T-helper 17 cell (primary cell): ENCODE data around the gene DNAAF1. TPM values are rescaled to one million over a fixed set of nuclear protein-coding genes. Genes with fewer than 3 reads are reported as not detected.

Source experiments
- ATAC-seq: fragments of 150-1000 bp; cut with Tn5 transposase; 2 replicates; pipeline ENCODE4 v1.10.0; 2021; ENCODE audit warnings: mild to moderate bottlenecking, moderate library complexity
- DNase-seq, 3 donors: peaks; one replicate each; pipeline versions ENCODE4 v3.0.0 to v3.0.0-alpha.2; 2020 to 2021
- H3K9me3 ChIP-seq: one replicate; pipeline ENCODE4 v1.7.0; 2013; ENCODE audit warnings: low read length, mild to moderate bottlenecking; ENCODE audit not compliant: control insufficient read depth, poor library complexity, severe bottlenecking
- H3K27ac Mint-ChIP-seq: one replicate; pipeline ENCODE4 v1.8.0; 2022; ENCODE audit warnings: mild to moderate bottlenecking, moderate library complexity, mixed read lengths
- H3K27me3 Mint-ChIP-seq: one replicate; pipeline ENCODE4 v1.8.0; 2022; ENCODE audit warnings: mixed read lengths
- H3K36me3 Mint-ChIP-seq: one replicate; pipeline ENCODE4 v1.8.0; 2022; ENCODE audit warnings: low read depth, mixed read lengths
- H3K4me1 Mint-ChIP-seq: one replicate; pipeline ENCODE4 v1.8.0; 2022; ENCODE audit warnings: mild to moderate bottlenecking, mixed read lengths
- H3K4me3 Mint-ChIP-seq: one replicate; pipeline ENCODE4 v1.8.0; 2022; ENCODE audit warnings: mild to moderate bottlenecking, moderate library complexity, mixed read lengths
- total RNA-seq, 4 donors: library from RNA in 2 of 4; stranded (reverse) in 2 of 4; gene quantifications; one replicate each; pipeline ENCODE4 v1.2.3 and lab custom pipeline; 2022 to 2026

Gene DNAAF1
- total RNA-seq, 2 donors from 2014 or later: not detected

DNA sequence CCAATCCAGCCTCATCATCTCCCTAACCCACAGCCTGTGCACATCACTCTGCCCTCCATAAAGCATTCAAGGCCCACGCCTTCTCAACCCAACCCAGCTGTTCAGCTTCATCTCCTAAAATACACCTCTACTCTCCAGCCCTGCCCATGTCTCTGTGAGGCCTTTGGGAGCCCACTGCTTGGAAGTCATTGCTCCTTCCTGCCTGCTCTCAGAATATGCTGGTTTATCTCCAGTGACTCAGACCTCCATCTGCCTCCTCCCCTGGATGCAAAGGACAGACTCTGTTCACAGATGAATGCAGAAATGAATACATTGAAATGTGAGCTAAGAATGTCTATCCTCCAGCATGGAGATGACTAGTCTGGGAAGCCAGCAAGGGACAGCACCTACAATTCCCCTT is 75.7 kb downstream of the DNAAF1 start:
- no peak for ATAC-seq
- Mint-ChIP-seq H3K27me3 (peaks cover 56% of the 10 kb centered on the region), H3K27ac (no peak overlapping the region), H3K4me3 (no peak overlapping the region), H3K36me3 (peaks cover 2% of the 10 kb centered on the region), H3K4me1 (peaks cover 2% of the 10 kb centered on the region)
- no peaks in the 10 kb centered on the region for H3K9me3 ChIP-seq
- DNase-seq: no peak

DNA sequence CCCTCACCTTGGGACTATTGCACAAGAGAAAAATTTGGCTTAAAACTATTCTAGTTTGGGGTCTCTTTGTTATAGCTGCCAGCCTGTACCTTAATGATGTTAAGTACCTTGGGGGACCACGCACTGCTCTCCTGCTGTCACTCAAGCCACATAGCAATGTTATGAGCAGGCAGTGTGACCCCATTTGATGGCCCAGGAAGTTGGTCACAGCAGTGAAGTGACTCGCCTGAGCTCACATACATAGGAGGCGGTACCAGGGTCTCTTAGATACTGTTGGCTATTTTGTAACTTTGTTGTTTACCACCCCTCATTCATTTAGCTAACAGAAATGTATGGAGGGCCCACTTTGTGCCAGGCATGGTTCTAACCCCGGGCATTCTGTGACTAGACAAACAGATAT is 78.3 kb downstream of the DNAAF1 start:
- peaks cover 69% of the 10 kb centered on the region for H3K27me3 Mint-ChIP-seq

DNA sequence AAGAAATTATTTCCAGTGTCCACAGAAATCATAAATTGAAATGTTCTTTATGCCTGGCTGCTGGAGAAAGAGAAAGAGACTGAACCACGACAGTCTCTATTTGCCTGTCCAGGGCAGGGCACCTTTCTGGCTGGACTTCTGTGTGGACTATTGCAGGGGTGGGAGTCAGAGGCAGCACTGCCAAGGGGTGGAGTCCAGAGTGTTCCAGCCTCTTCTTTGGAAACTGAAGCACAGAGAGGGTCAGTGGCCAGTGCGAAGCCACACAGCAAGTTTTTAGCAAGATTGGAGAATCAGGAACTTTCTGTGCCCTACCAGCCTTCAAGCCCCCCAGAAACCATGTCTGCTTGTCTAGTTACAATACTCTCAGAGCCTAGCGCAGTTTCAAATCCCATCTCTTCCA is 79.4 kb downstream of the DNAAF1 start:
- Mint-ChIP-seq H3K4me1 (peaks cover 2% of the 10 kb centered on the region), H3K27ac (no peak overlapping the region), H3K36me3 (peaks cover 2% of the 10 kb centered on the region), H3K4me3 (no peak overlapping the region), H3K27me3 (peaks cover 65% of the 10 kb centered on the region)
- no peaks in the 10 kb centered on the region for H3K9me3 ChIP-seq
- no peak for ATAC-seq
- no peak for DNase-seq

More for the DNA sequence above, 78.3 kb downstream of the DNAAF1 start:
- H3K4me1 Mint-ChIP-seq: peaks cover 2% of the 10 kb centered on the region
- ATAC-seq: no peak
- no peaks in the 10 kb centered on the region for H3K9me3 ChIP-seq
- no peak overlapping the region for H3K27ac Mint-ChIP-seq
- no peak overlapping the region for H3K4me3 Mint-ChIP-seq
- no peak for DNase-seq
- H3K36me3 Mint-ChIP-seq: peaks cover 2% of the 10 kb centered on the region

DNA sequence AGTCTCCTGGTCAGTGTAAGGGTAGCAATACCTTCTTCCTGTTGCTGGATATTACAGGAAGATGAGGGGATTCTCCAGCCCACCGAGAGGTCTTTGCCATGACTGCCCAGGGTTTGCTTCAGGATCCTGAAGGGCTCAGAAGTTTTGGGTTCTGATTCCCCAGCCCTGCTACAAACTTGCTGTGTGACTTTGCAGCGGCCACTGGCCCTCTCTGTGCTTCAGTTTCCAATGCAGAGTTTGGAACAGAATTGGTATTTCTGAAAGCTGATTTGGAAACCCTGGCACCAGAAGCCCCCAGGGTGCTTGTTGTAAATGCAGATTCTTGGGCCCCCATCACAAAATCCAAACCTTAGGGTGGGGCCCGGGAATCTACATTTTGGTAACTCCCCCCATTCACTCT is 80.0 kb downstream of the DNAAF1 start:
- peaks cover 2% of the 10 kb centered on the region for H3K4me1 Mint-ChIP-seq
- no peaks in the 10 kb centered on the region for H3K9me3 ChIP-seq
- ATAC-seq: no peak
- peaks cover 66% of the 10 kb centered on the region for H3K27me3 Mint-ChIP-seq
- H3K36me3 Mint-ChIP-seq: peaks cover 2% of the 10 kb centered on the region
- H3K4me3 Mint-ChIP-seq: no peak overlapping the region
- DNase-seq: no peak
- H3K27ac Mint-ChIP-seq: no peak overlapping the region

DNA sequence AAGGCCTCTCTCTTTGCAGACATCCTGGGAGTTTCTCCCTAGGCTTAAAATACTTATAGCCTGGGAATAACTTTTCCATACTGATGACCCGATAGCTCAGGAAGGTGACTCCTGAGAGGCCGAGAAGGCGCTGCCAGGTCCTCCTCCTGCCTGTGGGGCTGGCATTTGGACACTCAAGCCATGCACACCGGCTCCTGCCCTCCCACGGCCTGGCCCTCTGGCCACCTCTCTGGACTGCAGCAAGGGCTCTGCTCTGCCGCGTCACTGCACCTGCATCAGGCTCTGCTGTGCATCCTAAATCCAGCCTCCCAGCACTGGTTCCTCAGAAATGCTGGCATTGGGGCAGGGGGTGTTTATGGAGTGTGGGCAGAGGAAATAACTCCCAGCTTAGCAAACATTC is 80.5 kb downstream of the DNAAF1 start:
- no peak overlapping the region for H3K4me3 Mint-ChIP-seq

DNA sequence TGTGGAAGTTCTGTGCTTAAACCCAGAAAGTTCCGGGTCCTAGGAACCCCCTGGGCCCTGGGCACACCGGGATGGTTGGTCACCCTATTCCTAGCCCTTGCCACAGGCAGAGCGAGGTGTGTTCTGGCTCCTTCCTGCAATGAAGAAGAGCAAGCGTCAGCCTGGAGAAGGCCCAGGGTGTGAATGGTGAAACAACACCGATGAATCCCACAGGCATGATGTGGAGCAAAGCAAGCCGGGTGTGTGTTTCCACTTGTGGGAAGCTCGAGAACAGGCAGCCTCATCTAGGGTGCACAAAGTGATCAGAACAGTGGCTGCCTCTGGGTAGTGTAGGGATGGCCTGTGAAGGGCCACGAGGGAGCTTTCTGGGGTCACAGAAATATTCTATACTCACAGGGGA is 80.9 kb downstream of the DNAAF1 start:
- H3K4me3 Mint-ChIP-seq: no peak overlapping the region
- DNase-seq (no peak), ATAC-seq (no peak)

More for the DNA sequence above, 80.5 kb downstream of the DNAAF1 start:
- Mint-ChIP-seq H3K36me3 (peaks cover 2% of the 10 kb centered on the region), H3K27me3 (peaks cover 68% of the 10 kb centered on the region), H3K27ac (no peak overlapping the region), H3K4me1 (peaks cover 2% of the 10 kb centered on the region)
- no peak for DNase-seq
- no peak for ATAC-seq
- H3K9me3 ChIP-seq: no peaks in the 10 kb centered on the region

More for the DNA sequence above, 80.9 kb downstream of the DNAAF1 start:
- Mint-ChIP-seq H3K4me1 (no peaks in the 10 kb centered on the region), H3K27me3 (peaks cover 69% of the 10 kb centered on the region), H3K27ac (no peak overlapping the region), H3K36me3 (peaks cover 2% of the 10 kb centered on the region)
- no peaks in the 10 kb centered on the region for H3K9me3 ChIP-seq

Other genes with a start within 250 kb of the DNAAF1 start
- 1 to 10 TPM; 4.7 to 6.2 TPM for gene MLYCD, start 246.2 kb upstream of the DNAAF1 start, total RNA-seq
- 1 to 10 TPM; 1.1 to 1.4 TPM for gene OSGIN1, start 192.1 kb upstream of the DNAAF1 start, total RNA-seq
- not detected for gene NECAB2, start 177.1 kb upstream of the DNAAF1 start, total RNA-seq
- not detected for gene SLC38A8, start 102.5 kb upstream of the DNAAF1 start, total RNA-seq
- 100 to 1,000 TPM in 1 of 2 donors, 10 to 100 TPM in 1; 94.4 to 114 TPM for gene MBTPS1, start 28.4 kb upstream of the DNAAF1 start, total RNA-seq
- 10 to 100 TPM; 11.9 to 12.6 TPM for gene HSDL1, start 131 bp upstream of the DNAAF1 start, total RNA-seq
- 10 to 100 TPM; 61.8 to 84.5 TPM for gene TAF1C, start 41.7 kb downstream of the DNAAF1 start, total RNA-seq
- not detected for gene ADAD2, start 45.8 kb downstream of the DNAAF1 start, total RNA-seq
- not detected for gene KCNG4, start 94.7 kb downstream of the DNAAF1 start, total RNA-seq
- gene WFDC1, start 149.6 kb downstream of the DNAAF1 start, total RNA-seq: not detected
- gene ATP2C2, start 223.2 kb downstream of the DNAAF1 start, total RNA-seq: not detected